HepG2 (cell line): ENCODE results near the gene E2F3. TPM values are rescaled to one million over a fixed set of nuclear protein-coding genes. Genes with fewer than 3 reads are reported as not detected.

Source experiments
- POLR2AphosphoS2 ChIP-seq: IDR thresholded peaks from 2 replicates; pipeline ENCODE4 v1.6.1; 2011; ENCODE audit warnings: low read depth, low read length, improper control_type of control experiment
- SMAD1 ChIP-seq: sonication (generic); formaldehyde crosslinking; IDR thresholded peaks from 2 replicates; pipeline ENCODE4 v1.4.0; 2020; ENCODE audit warnings: missing genetic modification reagents, low read depth, mild to moderate bottlenecking, borderline replicate concordance
- SNRNP70 ChIP-seq: fragments of 200-400 bp; formaldehyde crosslinking; IDR thresholded peaks from 2 replicates; pipeline ENCODE4 v1.6.1; 2017; ENCODE audit warnings: mild to moderate bottlenecking, low read depth, low read length, moderate library complexity
- SSRP1 ChIP-seq: IDR thresholded peaks from 2 replicates; pipeline ENCODE4 v1.6.1; 2016; ENCODE audit warnings: control low read depth
- ZFP90 ChIP-seq: sonication (generic); formaldehyde crosslinking; IDR thresholded peaks from 2 replicates; pipeline ENCODE4 v1.8.0; 2022; ENCODE audit warnings: missing genetic modification reagents, mild to moderate bottlenecking, inconsistent platforms, borderline replicate concordance
- ZNF10 ChIP-seq: sonication (generic); formaldehyde crosslinking; IDR thresholded peaks from 2 replicates; pipeline ENCODE4 v1.4.0; 2020; ENCODE audit warnings: mild to moderate bottlenecking, low read depth, missing genetic modification reagents, borderline replicate concordance
- ZNF234 ChIP-seq: sonication (generic); formaldehyde crosslinking; conservative IDR thresholded peaks from 2 replicates; pipeline ENCODE4 v1.5.1; 2020; ENCODE audit warnings: mild to moderate bottlenecking, missing genetic modification reagents
- ZNF512 ChIP-seq: sonication (generic); formaldehyde crosslinking; IDR thresholded peaks from 2 replicates; pipeline ENCODE4 v1.4.0; 2020; ENCODE audit warnings: mild to moderate bottlenecking, missing genetic modification reagents
- ZNF607 ChIP-seq: sonication (generic); formaldehyde crosslinking; IDR thresholded peaks from 2 replicates; pipeline ENCODE4 v1.5.1; 2020; ENCODE audit warnings: missing genetic modification reagents, mild to moderate bottlenecking, borderline replicate concordance
- ZNF800 ChIP-seq: sonication (generic); formaldehyde crosslinking; IDR thresholded peaks from 2 replicates; pipeline ENCODE4 v1.4.0; 2020; ENCODE audit warnings: missing genetic modification reagents
- ZNF839 ChIP-seq: sonication (generic); formaldehyde crosslinking; IDR thresholded peaks from 2 replicates; pipeline ENCODE4 v1.4.0; 2020; ENCODE audit warnings: missing genetic modification reagents, mild to moderate bottlenecking, borderline replicate concordance
- polyA plus RNA-seq, 8 experiments: library from polyadenylated mRNA; depleted of rRNA in 3 of 8; stranded (reverse) in 7 of 8; unstranded in 1 of 8; fragments of >200 nt; fragmentation: Illumina TruSeq in 4 of 8; extraction: Trizol in 4 of 8; gene quantifications; 2 replicates each; pipeline versions ENCODE4 v1.2.1 to v1.2.3, GENCODE V29; 2011 to 2016; ENCODE audit warnings: low read depth in 4 of 8, missing spikeins in 1 of 8, mixed read lengths in 1 of 8; ENCODE audit not compliant: insufficient read depth in 1 of 8
- total RNA-seq, 5 experiments: library from RNA; depleted of rRNA; stranded (reverse); fragments of >200 nt; fragmentation: Illumina TruSeq; extraction: Trizol; gene quantifications; 2 replicates each; pipeline ENCODE4 v1.2.3, GENCODE V29; 2016; ENCODE audit warnings: low read depth in 1 of 5

E2F3 gene
- total and polyA plus RNA-seq, 2 of the 13 experiments (the other 11 are each of a cell fraction or from before 2014, with no cell fraction given): 8.5 to 12.7 TPM

GRCh38 chr6:20447157-20447556, 45.5 kb downstream of the E2F3 start (continued):
- no peak for TF ChIP-seq SNRNP70
- no peak for TF ChIP-seq ZNF800 (CRISPR knock-in tag)
- no peak for TF ChIP-seq POLR2AphosphoS2
- no peak for TF ChIP-seq ZNF234 (CRISPR knock-in tag)
- TF ChIP-seq ZNF607 (CRISPR knock-in tag): no peak
- TF ChIP-seq ZNF10 (CRISPR knock-in tag): no peak
- TF ChIP-seq ZFP90: no peak
- TF ChIP-seq ZNF512: no peak
- TF ChIP-seq ZNF839: no peak
- no peak for TF ChIP-seq SMAD1 (CRISPR knock-in tag)
- TF ChIP-seq SSRP1: no peak
